Fibroblast of lung (primary cell): ENCODE data around the gene L3MBTL4. TPM values are rescaled to one million over a fixed set of nuclear protein-coding genes. Genes with fewer than 3 reads are reported as not detected.

ENCODE experiments used
- DNase-seq, 2 donors: peaks; one replicate each; pipeline versions ENCODE4 v3.0.0 to v3.0.0-alpha.2; 2010; ENCODE audit warnings: low read depth in 2 of 2
- H2AFZ ChIP-seq: 2 replicates; pipeline ENCODE4 v1.5.1; 2012; ENCODE audit warnings: low read length, control low read depth, inconsistent platforms
- H3K27ac ChIP-seq: 2 replicates; pipeline ENCODE4 v1.5.1; 2011; ENCODE audit warnings: low read length, control low read depth; ENCODE audit not compliant: insufficient read depth
- H3K27me3 ChIP-seq: 2 replicates; pipeline ENCODE4 v1.5.1; 2011; ENCODE audit warnings: mild to moderate bottlenecking, low read length; ENCODE audit not compliant: control insufficient read depth, insufficient read depth
- H3K36me3 ChIP-seq: 2 replicates; pipeline ENCODE4 v1.5.1; 2011; ENCODE audit warnings: low read length; ENCODE audit not compliant: control insufficient read depth, insufficient read depth
- H3K4me1 ChIP-seq: 2 replicates; pipeline ENCODE4 v1.5.1; 2011; ENCODE audit warnings: low read length; ENCODE audit not compliant: control insufficient read depth, insufficient read depth; ENCODE audit errors: extremely low read depth
- H3K4me2 ChIP-seq: 2 replicates; pipeline ENCODE4 v1.5.1; 2011; ENCODE audit warnings: low read length, control low read depth; ENCODE audit not compliant: insufficient read depth; ENCODE audit errors: extremely low read depth
- H3K4me3 ChIP-seq, 4 experiments: fragments of 200-600 bp in 1 of 4; sonication (generic) in 1 of 4; replicated peaks in 1 of 4; 2 replicates each; pipeline ENCODE4 v1.5.1; 2011 to 2016; ENCODE audit warnings: low read length in 4 of 4, low read depth in 3 of 4, mild to moderate bottlenecking in 3 of 4, control low read depth in 2 of 4, inconsistent platforms in 1 of 4, mixed read lengths in 1 of 4; ENCODE audit not compliant: insufficient read depth in 1 of 4; ENCODE audit errors: control extremely low read depth in 1 of 4
- H3K79me2 ChIP-seq: 2 replicates; pipeline ENCODE4 v1.5.1; 2012; ENCODE audit warnings: mild to moderate bottlenecking, low read length, inconsistent platforms; ENCODE audit not compliant: control insufficient read depth, insufficient read depth
- H3K9ac ChIP-seq: 2 replicates; pipeline ENCODE4 v1.5.1; 2011; ENCODE audit warnings: mild to moderate bottlenecking, low read length, control low read depth; ENCODE audit not compliant: insufficient read depth
- H3K9me3 ChIP-seq: 2 replicates; pipeline ENCODE4 v1.5.1; 2012; ENCODE audit warnings: low read depth, low read length; ENCODE audit not compliant: control insufficient read depth, insufficient read depth
- H4K20me1 ChIP-seq: 2 replicates; pipeline ENCODE4 v1.5.1; 2011; ENCODE audit warnings: low read length; ENCODE audit not compliant: control insufficient read depth, insufficient read depth; ENCODE audit errors: extremely low read depth
- EZH2 ChIP-seq: IDR thresholded peaks from 2 replicates; pipeline ENCODE4 v1.5.1; 2012; ENCODE audit warnings: low read length, control low read depth, mild to moderate bottlenecking; ENCODE audit errors: missing control alignments
- polyA plus RNA-seq, 2 donors: library from polyadenylated mRNA; depleted of rRNA in 1 of 2; stranded (reverse) in 1 of 2; unstranded in 1 of 2; fragments of >200 nt; gene quantifications; 2 replicates each; pipeline ENCODE4 v1.2.1, GENCODE V29; 2011 to 2012; ENCODE audit warnings: missing spikeins in 1 of 2
- total RNA-seq: library from RNA; depleted of rRNA; stranded (reverse); fragments of >200 nt; gene quantifications from 2 replicates; pipeline ENCODE4 v1.2.1, GENCODE V29; 2014
- TF ChIP-seq, protein P1 (sequence below), 2 donors: IDR thresholded peaks in 1 of 2; conservative IDR thresholded peaks in 1 of 2; 1 replicate in 1 of 2; 2 replicates in 1 of 2; pipeline ENCODE4 v1.5.1; 2011 to 2012; ENCODE audit warnings: low read length in 2 of 2, control low read depth in 1 of 2, inconsistent platforms in 1 of 2, low read depth in 1 of 2, mild to moderate bottlenecking in 1 of 2

L3MBTL4 gene
- total and polyA plus RNA-seq, 2 donors (not counting 1 experiment from before 2014, with no cell fraction given) = 0.06 to 0.33 TPM

DNA sequence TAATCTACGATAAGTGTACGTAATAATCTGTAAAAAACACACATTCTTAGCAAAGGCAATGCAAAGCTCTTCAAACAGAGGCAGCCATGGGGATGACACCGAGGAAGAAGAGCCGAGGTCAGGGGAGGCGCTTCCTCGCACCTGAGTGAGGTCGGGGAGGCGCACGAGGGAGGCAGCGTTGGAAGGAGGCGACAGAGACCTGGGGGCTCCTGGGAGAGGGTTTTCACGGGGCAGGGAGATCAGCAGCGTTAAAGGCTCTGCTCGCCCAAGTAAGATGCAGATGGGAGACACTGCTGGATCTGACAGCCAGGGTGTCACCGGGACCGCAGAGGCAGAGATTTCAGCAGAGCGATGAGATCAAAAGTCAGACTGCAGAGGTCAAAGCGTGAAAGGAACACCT, 143.1 kb downstream of the L3MBTL4 start:
- H3K4me2 ChIP-seq = no peak overlapping the region
- H3K4me3 ChIP-seq = no peak overlapping the region
- H4K20me1 ChIP-seq = no peaks in the 10 kb centered on the region
- H3K9me3 ChIP-seq = no peaks in the 10 kb centered on the region
- no peak overlapping the region for H3K27ac ChIP-seq
- no peaks in the 10 kb centered on the region for H3K4me1 ChIP-seq
- no peaks in the 10 kb centered on the region for H3K36me3 ChIP-seq
- no peaks in the 10 kb centered on the region for H3K79me2 ChIP-seq
- no peak overlapping the region for H3K9ac ChIP-seq
- no peaks in the 10 kb centered on the region for H3K27me3 ChIP-seq
- no peak for DNase-seq
- H2AFZ ChIP-seq = no peak overlapping the region
- no peak for TF ChIP-seq EZH2
- TF ChIP-seq, protein P1, sequence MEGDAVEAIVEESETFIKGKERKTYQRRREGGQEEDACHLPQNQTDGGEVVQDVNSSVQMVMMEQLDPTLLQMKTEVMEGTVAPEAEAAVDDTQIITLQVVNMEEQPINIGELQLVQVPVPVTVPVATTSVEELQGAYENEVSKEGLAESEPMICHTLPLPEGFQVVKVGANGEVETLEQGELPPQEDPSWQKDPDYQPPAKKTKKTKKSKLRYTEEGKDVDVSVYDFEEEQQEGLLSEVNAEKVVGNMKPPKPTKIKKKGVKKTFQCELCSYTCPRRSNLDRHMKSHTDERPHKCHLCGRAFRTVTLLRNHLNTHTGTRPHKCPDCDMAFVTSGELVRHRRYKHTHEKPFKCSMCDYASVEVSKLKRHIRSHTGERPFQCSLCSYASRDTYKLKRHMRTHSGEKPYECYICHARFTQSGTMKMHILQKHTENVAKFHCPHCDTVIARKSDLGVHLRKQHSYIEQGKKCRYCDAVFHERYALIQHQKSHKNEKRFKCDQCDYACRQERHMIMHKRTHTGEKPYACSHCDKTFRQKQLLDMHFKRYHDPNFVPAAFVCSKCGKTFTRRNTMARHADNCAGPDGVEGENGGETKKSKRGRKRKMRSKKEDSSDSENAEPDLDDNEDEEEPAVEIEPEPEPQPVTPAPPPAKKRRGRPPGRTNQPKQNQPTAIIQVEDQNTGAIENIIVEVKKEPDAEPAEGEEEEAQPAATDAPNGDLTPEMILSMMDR (conservative IDR thresholded peaks at IDR 0.05 in 1 of 2, IDR thresholded peaks at IDR 0.05 in 1 of 2; ENCODE audit: low read depth in 1 of 2, low read length in 2 of 2) = no peak

- no peaks in the 10 kb centered on the region for H3K27me3 ChIP-seq
- H3K4me2 ChIP-seq = no peak overlapping the region
- H3K79me2 ChIP-seq = no peaks in the 10 kb centered on the region
- no peak overlapping the region for H3K9ac ChIP-seq
- H3K27ac ChIP-seq = no peak overlapping the region
- no peaks in the 10 kb centered on the region for H4K20me1 ChIP-seq
- DNase-seq = no peak
- no peak overlapping the region for H3K4me3 ChIP-seq
- no peak overlapping the region for H2AFZ ChIP-seq
- no peaks in the 10 kb centered on the region for H3K9me3 ChIP-seq
- H3K4me1 ChIP-seq = no peaks in the 10 kb centered on the region
- no peaks in the 10 kb centered on the region for H3K36me3 ChIP-seq
- TF ChIP-seq, protein P1 (conservative IDR thresholded peaks at IDR 0.05 in 1 of 2, IDR thresholded peaks at IDR 0.05 in 1 of 2; ENCODE audit: low read depth in 1 of 2, low read length in 2 of 2) = no peak
- no peak for TF ChIP-seq EZH2
Measured at GRCh38 chr18:6270771-6271216, 143.9 kb downstream of the L3MBTL4 start.

- Histone ChIP-seq H3K27ac (no peak overlapping the region), H3K4me1 (no peaks in the 10 kb centered on the region), H3K9me3 (no peaks in the 10 kb centered on the region), H3K79me2 (no peaks in the 10 kb centered on the region), H3K27me3 (no peaks in the 10 kb centered on the region), H2AFZ (no peak overlapping the region), H3K4me3 (no peak overlapping the region), H4K20me1 (no peaks in the 10 kb centered on the region), H3K36me3 (no peaks in the 10 kb centered on the region), H3K9ac (no peak overlapping the region), H3K4me2 (no peak overlapping the region)
- no peak for DNase-seq
- TF ChIP-seq EZH2 = no peak
- TF ChIP-seq, protein P1 (conservative IDR thresholded peaks at IDR 0.05 in 1 of 2, IDR thresholded peaks at IDR 0.05 in 1 of 2; ENCODE audit: low read depth in 1 of 2, low read length in 2 of 2) = no peak
Measured at GRCh38 chr18:6269660-6270332, 144.9 kb downstream of the L3MBTL4 start.
